ENCODE data around the gene HCRTR1. TPM values are rescaled to one million over a fixed set of nuclear protein-coding genes. Genes with fewer than 3 reads are reported as not detected.

HCRTR1 gene
- polyA plus RNA-seq, 1 of the 3 experiments (the other 2 are of a cell fraction), result 0.03 TPM

DNA sequence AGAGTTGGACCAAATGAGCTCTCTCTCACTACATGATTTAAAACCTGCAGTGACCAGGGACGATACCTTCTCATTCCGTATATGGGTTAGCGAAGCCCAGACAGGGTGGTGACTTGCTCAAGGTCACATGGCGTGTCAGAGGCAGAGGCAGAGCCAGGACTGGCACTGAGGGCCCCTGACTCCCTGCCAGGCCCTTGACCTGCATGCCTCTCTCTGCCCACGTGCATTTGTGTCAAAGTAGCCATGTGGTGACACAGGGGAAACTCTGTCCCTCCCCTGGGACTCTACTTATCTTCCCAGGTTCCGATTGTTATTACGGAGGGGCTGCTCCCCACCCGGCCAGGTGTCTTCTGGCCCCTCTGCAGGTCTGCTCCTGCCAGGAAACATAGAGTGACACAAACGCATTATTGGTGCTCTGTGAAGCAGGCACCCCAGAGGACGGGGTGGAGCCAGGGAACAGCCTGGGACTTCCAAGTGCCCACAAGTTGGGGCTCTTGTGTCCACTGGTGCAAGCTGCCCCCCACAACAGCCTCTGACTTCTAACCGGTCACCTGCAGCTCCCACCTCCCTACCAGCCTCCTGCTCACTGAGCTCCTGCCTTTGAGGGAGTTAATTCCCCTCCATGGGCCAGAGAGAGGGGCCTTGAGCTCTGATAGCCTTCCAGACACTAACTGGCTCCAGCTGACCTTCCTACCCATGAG, 48.4 kb upstream of the HCRTR1 start:
- Histone ChIP-seq H3K9ac (no peak overlapping the region), H2AFZ (ENCODE audit: low read depth) (no peak overlapping the region), H3K27ac (ENCODE audit: low read depth in 2 of 2, low read length in 1 of 2) (no peak overlapping the region), H3K36me3 (replicated peaks in 1 of 2; ENCODE audit: control insufficient read depth in 1 of 2, insufficient read depth in 2 of 2, low read length in 1 of 2) (no peaks in the 10 kb centered on the region), H3K9me2 (no peaks in the 10 kb centered on the region), H3F3A (replicated peaks; ENCODE audit: insufficient read depth) (peaks cover under 1% of the 10 kb centered on the region), H3K9me3 (no peaks in the 10 kb centered on the region), H3K4me1 (ENCODE audit: control insufficient read depth in 1 of 2, insufficient read depth in 2 of 2, low read depth in 1 of 2, low read length in 1 of 2) (peaks cover 3 to 13% of the 10 kb centered on the region in 2 experiments; a peak in 3 of 4 replicates), H4K20me1 (ENCODE audit: insufficient read depth) (no peaks in the 10 kb centered on the region), H3K4me3 (ENCODE audit: low read depth in 2 of 2, low read length in 1 of 2) (no peak overlapping the region), H3K79me2 (ENCODE audit: insufficient read depth) (no peaks in the 10 kb centered on the region), H3K4me2 (no peak overlapping the region), H3K27me3 (ENCODE audit: insufficient read depth) (no peaks in the 10 kb centered on the region)
- DNase-seq, result no peak
- WGBS (ENCODE audit: low lambda C conversion rate), result 73% methylated on average over 4 of the region's 11 CpGs
- no peak for TF ChIP-seq CHD2 (IDR thresholded peaks at IDR 0.05; ENCODE audit: low read length, partially characterized antibody)
- TF ChIP-seq POLR2AphosphoS5 (IDR thresholded peaks at IDR 0.05; ENCODE audit: low read depth, low read length), result no peak
- TF ChIP-seq FOSL2 (IDR thresholded peaks at IDR 0.05; ENCODE audit: borderline replicate concordance, low read depth), result no peak
- no peak for TF ChIP-seq SIN3A (IDR thresholded peaks at IDR 0.05; ENCODE audit: borderline replicate concordance, low read depth, low read length)
- TF ChIP-seq GABPA (IDR thresholded peaks at IDR 0.05; ENCODE audit: low read depth), result no peak
- TF ChIP-seq RCOR1 (IDR thresholded peaks at IDR 0.05; ENCODE audit: low read length), result no peak
- TF ChIP-seq, protein P1, sequence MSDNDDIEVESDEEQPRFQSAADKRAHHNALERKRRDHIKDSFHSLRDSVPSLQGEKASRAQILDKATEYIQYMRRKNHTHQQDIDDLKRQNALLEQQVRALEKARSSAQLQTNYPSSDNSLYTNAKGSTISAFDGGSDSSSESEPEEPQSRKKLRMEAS (IDR thresholded peaks at IDR 0.05; ENCODE audit: low read depth), result no peak
- no peak for TF ChIP-seq YY1 (IDR thresholded peaks at IDR 0.05; ENCODE audit: low read depth)
- TF ChIP-seq NFIC (IDR thresholded peaks at IDR 0.05; ENCODE audit: borderline replicate concordance), result no peak
- TF ChIP-seq NRF1 (IDR thresholded peaks at IDR 0.05; ENCODE audit: low read depth, low read length), result no peak
- TF ChIP-seq, protein P2, sequence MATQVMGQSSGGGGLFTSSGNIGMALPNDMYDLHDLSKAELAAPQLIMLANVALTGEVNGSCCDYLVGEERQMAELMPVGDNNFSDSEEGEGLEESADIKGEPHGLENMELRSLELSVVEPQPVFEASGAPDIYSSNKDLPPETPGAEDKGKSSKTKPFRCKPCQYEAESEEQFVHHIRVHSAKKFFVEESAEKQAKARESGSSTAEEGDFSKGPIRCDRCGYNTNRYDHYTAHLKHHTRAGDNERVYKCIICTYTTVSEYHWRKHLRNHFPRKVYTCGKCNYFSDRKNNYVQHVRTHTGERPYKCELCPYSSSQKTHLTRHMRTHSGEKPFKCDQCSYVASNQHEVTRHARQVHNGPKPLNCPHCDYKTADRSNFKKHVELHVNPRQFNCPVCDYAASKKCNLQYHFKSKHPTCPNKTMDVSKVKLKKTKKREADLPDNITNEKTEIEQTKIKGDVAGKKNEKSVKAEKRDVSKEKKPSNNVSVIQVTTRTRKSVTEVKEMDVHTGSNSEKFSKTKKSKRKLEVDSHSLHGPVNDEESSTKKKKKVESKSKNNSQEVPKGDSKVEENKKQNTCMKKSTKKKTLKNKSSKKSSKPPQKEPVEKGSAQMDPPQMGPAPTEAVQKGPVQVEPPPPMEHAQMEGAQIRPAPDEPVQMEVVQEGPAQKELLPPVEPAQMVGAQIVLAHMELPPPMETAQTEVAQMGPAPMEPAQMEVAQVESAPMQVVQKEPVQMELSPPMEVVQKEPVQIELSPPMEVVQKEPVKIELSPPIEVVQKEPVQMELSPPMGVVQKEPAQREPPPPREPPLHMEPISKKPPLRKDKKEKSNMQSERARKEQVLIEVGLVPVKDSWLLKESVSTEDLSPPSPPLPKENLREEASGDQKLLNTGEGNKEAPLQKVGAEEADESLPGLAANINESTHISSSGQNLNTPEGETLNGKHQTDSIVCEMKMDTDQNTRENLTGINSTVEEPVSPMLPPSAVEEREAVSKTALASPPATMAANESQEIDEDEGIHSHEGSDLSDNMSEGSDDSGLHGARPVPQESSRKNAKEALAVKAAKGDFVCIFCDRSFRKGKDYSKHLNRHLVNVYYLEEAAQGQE (IDR thresholded peaks at IDR 0.05; ENCODE audit: low read depth, low read length), result no peak
- TF ChIP-seq TCF12 (IDR thresholded peaks at IDR 0.05), result no peak
- no peak for TF ChIP-seq RAD21 (IDR thresholded peaks at IDR 0.05; ENCODE audit: low read length)
- TF ChIP-seq, protein P3, sequence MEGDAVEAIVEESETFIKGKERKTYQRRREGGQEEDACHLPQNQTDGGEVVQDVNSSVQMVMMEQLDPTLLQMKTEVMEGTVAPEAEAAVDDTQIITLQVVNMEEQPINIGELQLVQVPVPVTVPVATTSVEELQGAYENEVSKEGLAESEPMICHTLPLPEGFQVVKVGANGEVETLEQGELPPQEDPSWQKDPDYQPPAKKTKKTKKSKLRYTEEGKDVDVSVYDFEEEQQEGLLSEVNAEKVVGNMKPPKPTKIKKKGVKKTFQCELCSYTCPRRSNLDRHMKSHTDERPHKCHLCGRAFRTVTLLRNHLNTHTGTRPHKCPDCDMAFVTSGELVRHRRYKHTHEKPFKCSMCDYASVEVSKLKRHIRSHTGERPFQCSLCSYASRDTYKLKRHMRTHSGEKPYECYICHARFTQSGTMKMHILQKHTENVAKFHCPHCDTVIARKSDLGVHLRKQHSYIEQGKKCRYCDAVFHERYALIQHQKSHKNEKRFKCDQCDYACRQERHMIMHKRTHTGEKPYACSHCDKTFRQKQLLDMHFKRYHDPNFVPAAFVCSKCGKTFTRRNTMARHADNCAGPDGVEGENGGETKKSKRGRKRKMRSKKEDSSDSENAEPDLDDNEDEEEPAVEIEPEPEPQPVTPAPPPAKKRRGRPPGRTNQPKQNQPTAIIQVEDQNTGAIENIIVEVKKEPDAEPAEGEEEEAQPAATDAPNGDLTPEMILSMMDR (IDR thresholded peaks at IDR 0.05), result no peak
- no peak for TF ChIP-seq MEF2A (IDR thresholded peaks at IDR 0.05; ENCODE audit: borderline replicate concordance, low read depth)
- TF ChIP-seq FOXM1 (IDR thresholded peaks at IDR 0.05; ENCODE audit: low read depth), result no peak
- TF ChIP-seq JUND (IDR thresholded peaks at IDR 0.05), result no peak
- TF ChIP-seq, protein P4, sequence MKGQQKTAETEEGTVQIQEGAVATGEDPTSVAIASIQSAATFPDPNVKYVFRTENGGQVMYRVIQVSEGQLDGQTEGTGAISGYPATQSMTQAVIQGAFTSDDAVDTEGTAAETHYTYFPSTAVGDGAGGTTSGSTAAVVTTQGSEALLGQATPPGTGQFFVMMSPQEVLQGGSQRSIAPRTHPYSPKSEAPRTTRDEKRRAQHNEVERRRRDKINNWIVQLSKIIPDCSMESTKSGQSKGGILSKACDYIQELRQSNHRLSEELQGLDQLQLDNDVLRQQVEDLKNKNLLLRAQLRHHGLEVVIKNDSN (IDR thresholded peaks at IDR 0.05; ENCODE audit: borderline replicate concordance, low read depth), result no peak
- CTCF ChIA-PET, result interaction anchor here (0.6 to 5.1 kb wide), 5 partner anchors 20 to 395 kb away, joined by 3 to 24 read pairs (median 6); partner anchors contain the start of gene HCRTR1
- POLR2A ChIA-PET, result no interaction called here
